BLaER1 (cell line): ENCODE results near the gene MRPS26.
"Not testable (repeated sequence)": the region's sequence is repeated elsewhere in the genome, so short reads cannot be mapped to it uniquely, and the experiment has no call there.

Experiments
- H3K27ac ChIP-seq: shearing (Covaris generic); formaldehyde crosslinking; 2 replicates; pipeline ENCODE4 v1.8.1; 2022
- H3K27me3 ChIP-seq: shearing (Covaris generic); formaldehyde crosslinking; 2 replicates; pipeline ENCODE4 v1.8.1; 2022
- H3K36me3 ChIP-seq: shearing (Covaris generic); formaldehyde crosslinking; 2 replicates; pipeline ENCODE4 v1.8.1; 2022
- H3K4me1 ChIP-seq: shearing (Covaris generic); formaldehyde crosslinking; 2 replicates; pipeline ENCODE4 v1.8.1; 2022
- H3K4me2 ChIP-seq: shearing (Covaris generic); formaldehyde crosslinking; 2 replicates; pipeline ENCODE4 v1.8.1; 2022
- H3K4me3 ChIP-seq: shearing (Covaris generic); formaldehyde crosslinking; 2 replicates; pipeline ENCODE4 v1.8.1; 2022
- H3K9ac ChIP-seq: shearing (Covaris generic); formaldehyde crosslinking; 2 replicates; pipeline ENCODE4 v1.8.1; 2022
- H3K9me3 ChIP-seq: shearing (Covaris generic); formaldehyde crosslinking; 2 replicates; pipeline ENCODE4 v1.8.1; 2022
- H4K20me1 ChIP-seq: shearing (Covaris generic); formaldehyde crosslinking; 2 replicates; pipeline ENCODE4 v1.8.1; 2022
- Cebpa-rat ChIP-seq: shearing (Covaris generic); IDR thresholded peaks from 2 replicates; pipeline ENCODE4 v1.8.1; 2022

The MRPS26 gene

DNA sequence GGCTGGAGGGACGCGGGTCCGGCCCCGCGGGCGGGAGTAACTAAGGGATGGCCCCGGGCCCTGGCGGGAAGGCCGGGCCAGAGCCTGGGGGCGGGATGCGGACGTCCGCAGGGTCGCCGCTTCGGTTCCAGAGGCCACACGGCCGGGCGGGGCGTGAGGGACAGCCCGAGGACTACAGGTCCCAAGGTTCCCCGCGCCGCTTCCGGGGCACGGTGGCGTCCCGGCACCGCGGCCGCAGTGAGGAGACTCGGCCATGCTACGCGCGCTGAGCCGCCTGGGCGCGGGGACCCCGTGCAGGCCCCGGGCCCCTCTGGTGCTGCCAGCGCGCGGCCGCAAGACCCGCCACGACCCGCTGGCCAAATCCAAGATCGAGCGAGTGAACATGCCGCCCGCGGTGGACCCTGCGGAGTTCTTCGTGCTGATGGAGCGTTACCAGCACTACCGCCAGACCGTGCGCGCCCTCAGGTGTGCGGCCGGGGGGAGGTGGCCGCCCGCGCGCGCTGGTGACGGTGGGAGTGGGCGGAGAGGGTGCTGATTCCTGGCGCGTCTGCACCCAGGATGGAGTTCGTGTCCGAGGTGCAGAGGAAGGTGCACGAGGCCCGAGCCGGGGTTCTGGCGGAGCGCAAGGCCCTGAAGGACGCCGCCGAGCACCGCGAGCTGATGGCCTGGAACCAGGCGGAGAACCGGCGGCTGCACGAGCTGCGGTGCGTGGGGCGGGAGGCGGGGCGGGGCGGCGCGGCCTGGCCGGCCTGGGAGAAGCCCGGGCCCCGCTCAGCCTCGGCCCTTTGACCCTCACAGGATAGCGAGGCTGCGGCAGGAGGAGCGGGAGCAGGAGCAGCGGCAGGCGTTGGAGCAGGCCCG lies at the start of gene MRPS26:
MRPS26 (plus strand) TSS at position 237 of the 861 bp plus-strand sequence; CDS start at position 254, 17 bp downstream.
- peaks cover 48% of the 10 kb centered on the region for H3K36me3 ChIP-seq
- H3K4me1 ChIP-seq: peaks cover 24% of the 10 kb centered on the region
- H3K4me3 ChIP-seq: peak within 1 kb of the TSS; percentile 98
- no peak for TF ChIP-seq Cebpa-rat
- H3K9ac ChIP-seq: peak within 1 kb of the TSS; percentile 83
- peaks cover 29% of the 10 kb centered on the region for H4K20me1 ChIP-seq
- H3K27ac ChIP-seq: peak within 1 kb of the TSS; percentile 91
- no peaks in the 10 kb centered on the region for H3K27me3 ChIP-seq
- peak within 1 kb of the TSS; percentile 98 for H3K4me2 ChIP-seq
- no peaks in the 10 kb centered on the region for H3K9me3 ChIP-seq

- H3K4me2 ChIP-seq: no peak overlapping the region
- no peak for TF ChIP-seq Cebpa-rat
- peaks cover 54% of the 10 kb centered on the region for H3K36me3 ChIP-seq
- no peaks in the 10 kb centered on the region for H3K4me1 ChIP-seq
- H4K20me1 ChIP-seq: no peaks in the 10 kb centered on the region
- no peaks in the 10 kb centered on the region for H3K27me3 ChIP-seq
- no peak overlapping the region for H3K9ac ChIP-seq
- H3K4me3 ChIP-seq: no peak overlapping the region
- no peaks in the 10 kb centered on the region for H3K9me3 ChIP-seq
- no peak overlapping the region for H3K27ac ChIP-seq
Measured at GRCh38 chr20:2998728-2999127, 47.1 kb upstream of the MRPS26 start.

GRCh38 chr20:3000852-3001523 lies 44.9 kb upstream of the MRPS26 start:
- Histone ChIP-seq H3K27me3 (no peaks in the 10 kb centered on the region), H3K9me3 (no peaks in the 10 kb centered on the region), H3K36me3 (peaks cover 52% of the 10 kb centered on the region), H3K27ac (no peak overlapping the region), H3K4me3 (no peak overlapping the region), H4K20me1 (no peaks in the 10 kb centered on the region), H3K4me1 (no peaks in the 10 kb centered on the region), H3K4me2 (no peak overlapping the region), H3K9ac (no peak overlapping the region)
- no peak for TF ChIP-seq Cebpa-rat

DNA sequence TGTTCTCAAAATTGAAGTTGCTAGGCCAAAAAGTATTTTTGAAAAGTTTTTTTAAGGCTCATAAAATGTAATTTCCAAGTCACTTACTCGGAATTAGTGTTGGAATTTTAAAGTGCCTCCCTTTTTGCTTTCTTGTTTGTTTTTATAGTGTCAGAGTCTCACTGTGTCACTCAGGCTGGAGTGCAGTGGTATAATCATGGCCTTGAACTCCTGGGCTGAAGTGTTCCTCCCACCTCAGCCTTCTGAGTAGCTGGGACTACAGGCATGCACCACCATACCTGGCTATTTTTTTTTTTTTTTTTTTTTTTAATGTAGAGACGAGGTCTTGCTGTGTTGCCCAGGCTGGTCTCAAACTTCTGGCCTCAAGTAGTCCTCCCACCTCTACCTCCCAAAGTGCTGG lies 42.4 kb upstream of the MRPS26 start:
- no peak for TF ChIP-seq Cebpa-rat
- peaks cover 64% of the 10 kb centered on the region for H3K36me3 ChIP-seq

GRCh38 chr20:3010985-3011723 lies 34.7 kb upstream of the MRPS26 start:
- H3K4me1 ChIP-seq: no peaks in the 10 kb centered on the region
- H3K9ac ChIP-seq: no peak overlapping the region
- H3K27me3 ChIP-seq: no peaks in the 10 kb centered on the region
- H3K9me3 ChIP-seq: peaks cover 2% of the 10 kb centered on the region; the same call in 1 of the 2 replicates
- no peaks in the 10 kb centered on the region for H4K20me1 ChIP-seq
- TF ChIP-seq Cebpa-rat: no peak
- peaks cover 99% of the 10 kb centered on the region for H3K36me3 ChIP-seq
- no peak overlapping the region for H3K27ac ChIP-seq
- H3K4me3 ChIP-seq: no peak overlapping the region
- no peak overlapping the region for H3K4me2 ChIP-seq

More for the DNA sequence above, 42.4 kb upstream of the MRPS26 start:
- Histone ChIP-seq H3K27me3 (no peaks in the 10 kb centered on the region), H3K27ac (no peak overlapping the region), H3K9me3 (no peaks in the 10 kb centered on the region), H4K20me1 (no peaks in the 10 kb centered on the region), H3K9ac (no peak overlapping the region), H3K4me1 (no peaks in the 10 kb centered on the region), H3K4me2 (no peak overlapping the region), H3K4me3 (no peak overlapping the region)

DNA sequence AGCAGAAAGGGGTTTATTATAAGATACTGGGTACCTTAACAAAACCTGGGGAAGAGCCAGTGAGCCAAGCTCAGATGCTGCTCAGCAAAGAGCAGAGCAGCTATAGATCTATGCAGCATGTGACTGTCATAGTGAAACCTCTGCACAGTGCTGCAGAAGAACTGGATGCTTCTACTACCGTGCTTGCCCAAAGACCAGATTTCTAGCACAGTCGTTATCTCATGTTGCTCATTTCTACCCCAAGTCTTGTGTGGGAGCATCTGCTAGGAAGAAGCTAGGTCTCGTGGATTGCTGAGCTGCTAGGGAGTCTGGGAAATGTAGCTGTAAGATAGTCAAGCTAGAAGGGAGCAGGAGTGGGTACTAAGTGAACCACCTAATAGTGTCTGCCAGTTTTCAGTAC lies 34.1 kb upstream of the MRPS26 start:
- Histone ChIP-seq H3K36me3 (peaks cover 99% of the 10 kb centered on the region), H3K9me3 (peaks cover 8% of the 10 kb centered on the region; the same call in 1 of the 2 replicates), H3K4me2 (no peak overlapping the region), H3K27me3 (no peaks in the 10 kb centered on the region), H3K9ac (no peak overlapping the region), H3K4me1 (no peaks in the 10 kb centered on the region), H3K4me3 (no peak overlapping the region), H4K20me1 (no peaks in the 10 kb centered on the region), H3K27ac (no peak overlapping the region)
- TF ChIP-seq Cebpa-rat: no peak

GRCh38 chr20:3013771-3014170 lies 32.1 kb upstream of the MRPS26 start:
- Histone ChIP-seq H3K4me2 (no peak overlapping the region), H3K4me3 (no peak overlapping the region), H3K4me1 (no peaks in the 10 kb centered on the region), H3K27ac (no peak overlapping the region), H3K27me3 (no peaks in the 10 kb centered on the region), H3K9me3 (peaks cover 19% of the 10 kb centered on the region), H4K20me1 (no peaks in the 10 kb centered on the region), H3K36me3 (peaks cover 92% of the 10 kb centered on the region), H3K9ac (no peak overlapping the region)
- no peak for TF ChIP-seq Cebpa-rat

DNA sequence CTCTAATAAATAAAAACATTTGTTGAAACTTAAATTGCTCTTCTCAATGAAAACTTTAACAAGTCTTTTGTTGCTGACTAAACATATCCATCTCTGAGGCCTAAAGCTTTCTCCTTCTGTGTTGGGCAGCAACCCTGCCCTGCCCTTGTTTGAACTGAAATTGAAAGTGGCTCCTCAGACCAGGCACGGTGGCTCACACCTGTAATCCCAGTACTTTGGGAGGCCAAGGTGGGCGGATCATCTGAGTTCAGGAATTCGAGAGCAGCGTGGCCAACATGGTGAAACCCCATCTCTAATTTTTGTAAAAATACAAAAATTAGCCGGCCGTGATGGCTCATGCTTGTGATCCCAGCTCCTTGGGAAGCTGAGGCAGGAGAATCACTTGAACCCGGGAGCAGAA lies 31.7 kb upstream of the MRPS26 start:
- H3K9ac ChIP-seq: no peak overlapping the region
- no peak overlapping the region for H3K4me2 ChIP-seq
- no peaks in the 10 kb centered on the region for H3K27me3 ChIP-seq
- H4K20me1 ChIP-seq: no peaks in the 10 kb centered on the region
- no peak overlapping the region for H3K27ac ChIP-seq
- no peak for TF ChIP-seq Cebpa-rat
- H3K4me1 ChIP-seq: no peaks in the 10 kb centered on the region
- no peak overlapping the region for H3K4me3 ChIP-seq
- H3K36me3 ChIP-seq: peaks cover 88% of the 10 kb centered on the region
- peaks cover 23% of the 10 kb centered on the region for H3K9me3 ChIP-seq

GRCh38 chr20:3014662-3015061 lies 31.2 kb upstream of the MRPS26 start:
- Histone ChIP-seq H3K9me3 (peaks cover 27% of the 10 kb centered on the region), H3K27ac (no peak overlapping the region), H3K9ac (no peak overlapping the region), H3K4me1 (no peaks in the 10 kb centered on the region), H3K4me3 (no peak overlapping the region), H4K20me1 (no peaks in the 10 kb centered on the region), H3K27me3 (no peaks in the 10 kb centered on the region), H3K4me2 (no peak overlapping the region), H3K36me3 (peaks cover 83% of the 10 kb centered on the region)
- no peak for TF ChIP-seq Cebpa-rat

GRCh38 chr20:3015302-3015701 lies 30.6 kb upstream of the MRPS26 start:
- H3K27ac ChIP-seq, H3K4me1 ChIP-seq, H4K20me1 ChIP-seq, H3K4me3 ChIP-seq, H3K4me2 ChIP-seq, H3K9ac ChIP-seq, H3K27me3 ChIP-seq: not testable (repeated sequence)
- Histone ChIP-seq H3K9me3 (peaks cover 27% of the 10 kb centered on the region), H3K36me3 (peaks cover 78% of the 10 kb centered on the region)
